ENCODE results near the gene TP53I13.

DNA sequence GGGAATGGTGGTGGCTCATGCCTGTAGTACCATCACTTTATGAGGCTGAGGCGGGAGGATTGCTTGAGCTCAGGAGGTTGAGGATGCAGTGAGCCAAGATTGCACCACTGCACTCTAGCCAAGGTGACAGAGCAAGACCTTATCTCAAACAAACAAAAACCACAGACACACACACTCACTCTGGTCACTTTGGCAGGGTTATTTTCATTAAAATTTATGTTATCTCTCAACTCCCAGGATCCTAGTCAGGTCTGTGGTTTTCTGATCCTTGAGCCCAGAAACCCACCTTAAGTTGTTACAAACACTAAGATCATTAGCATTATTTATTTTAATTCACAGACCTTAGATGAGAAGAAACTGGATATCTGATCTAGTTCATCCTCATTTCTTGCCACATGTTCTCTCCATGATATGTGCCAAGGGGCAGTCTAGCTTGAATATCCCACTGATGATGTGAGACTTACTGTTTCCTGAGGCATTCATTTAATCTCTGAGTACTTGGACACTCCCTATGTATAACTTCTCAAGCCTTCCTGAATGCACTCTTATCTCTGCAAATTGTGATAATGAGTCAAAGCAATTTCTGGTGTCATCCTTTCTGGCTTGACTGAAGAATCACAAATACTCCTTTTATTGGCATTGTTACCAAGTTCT, 11.3 kb upstream of the TP53I13 start:
- no peak for TF ChIP-seq ETV6 (conservative IDR thresholded peaks at IDR 0.05 in 1 of 2, IDR thresholded peaks at IDR 0.05 in 1 of 2; ENCODE audit: borderline replicate concordance in 1 of 2, low read depth in 1 of 2)
- TF ChIP-seq, protein P1, sequence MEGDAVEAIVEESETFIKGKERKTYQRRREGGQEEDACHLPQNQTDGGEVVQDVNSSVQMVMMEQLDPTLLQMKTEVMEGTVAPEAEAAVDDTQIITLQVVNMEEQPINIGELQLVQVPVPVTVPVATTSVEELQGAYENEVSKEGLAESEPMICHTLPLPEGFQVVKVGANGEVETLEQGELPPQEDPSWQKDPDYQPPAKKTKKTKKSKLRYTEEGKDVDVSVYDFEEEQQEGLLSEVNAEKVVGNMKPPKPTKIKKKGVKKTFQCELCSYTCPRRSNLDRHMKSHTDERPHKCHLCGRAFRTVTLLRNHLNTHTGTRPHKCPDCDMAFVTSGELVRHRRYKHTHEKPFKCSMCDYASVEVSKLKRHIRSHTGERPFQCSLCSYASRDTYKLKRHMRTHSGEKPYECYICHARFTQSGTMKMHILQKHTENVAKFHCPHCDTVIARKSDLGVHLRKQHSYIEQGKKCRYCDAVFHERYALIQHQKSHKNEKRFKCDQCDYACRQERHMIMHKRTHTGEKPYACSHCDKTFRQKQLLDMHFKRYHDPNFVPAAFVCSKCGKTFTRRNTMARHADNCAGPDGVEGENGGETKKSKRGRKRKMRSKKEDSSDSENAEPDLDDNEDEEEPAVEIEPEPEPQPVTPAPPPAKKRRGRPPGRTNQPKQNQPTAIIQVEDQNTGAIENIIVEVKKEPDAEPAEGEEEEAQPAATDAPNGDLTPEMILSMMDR (IDR thresholded peaks at IDR 0.05 in 2 of 3, conservative IDR thresholded peaks at IDR 0.05 in 1 of 3; ENCODE audit: control insufficient read depth in 2 of 3, extremely low read depth in 1 of 3, insufficient read depth in 1 of 3, low read depth in 3 of 3, low read length in 3 of 3), result no peak
